SU-DHL-6 (cell line): ENCODE data around the gene OAS1.

Experiments
- H2AFZ ChIP-seq: fragments of 200-600 bp; sonication (generic); 2 replicates; pipeline ENCODE4 v1.6.1; 2014; ENCODE audit warnings: low read depth, mild to moderate bottlenecking, moderate library complexity, mixed read lengths, antibody characterized with exemption, low read length; ENCODE audit not compliant: severe bottlenecking
- H3F3A ChIP-seq: fragments of 200-600 bp; shearing (Covaris generic); 2 replicates; pipeline ENCODE4 v1.6.0; 2016; ENCODE audit warnings: antibody characterized with exemption, mild to moderate bottlenecking; ENCODE audit not compliant: insufficient read depth
- H3K27ac ChIP-seq: fragments of 200-600 bp; sonication (generic); 2 replicates; pipeline ENCODE4 v1.5.1; 2016; ENCODE audit warnings: low read depth, mild to moderate bottlenecking, low read length, moderate library complexity, mixed read lengths
- H3K27me3 ChIP-seq: fragments of 200-600 bp; sonication (generic), shearing (Covaris generic); 2 replicates; pipeline ENCODE4 v1.6.0; 2014; ENCODE audit warnings: mild to moderate bottlenecking, low read length
- H3K36me3 ChIP-seq: fragments of 200-600 bp; sonication (generic); 2 replicates; pipeline ENCODE4 v1.6.1; 2014; ENCODE audit warnings: mild to moderate bottlenecking, low read length, mixed read lengths
- H3K4me2 ChIP-seq: fragments of 300-600, 200-600 bp; shearing (Covaris generic), sonication (generic); 2 replicates; pipeline ENCODE4 v1.6.0; 2014; ENCODE audit warnings: low read length, low read depth, mild to moderate bottlenecking; ENCODE audit not compliant: poor library complexity, severe bottlenecking
- H3K4me3 ChIP-seq: fragments of 200-600 bp; sonication (generic); 2 replicates; pipeline ENCODE4 v1.5.1; 2014; ENCODE audit warnings: antibody characterized with exemption, low read length, mild to moderate bottlenecking, mixed read lengths; ENCODE audit not compliant: insufficient read depth, poor library complexity, severe bottlenecking
- H3K79me2 ChIP-seq: fragments of 200-600 bp; sonication (generic); 2 replicates; pipeline ENCODE4 v1.6.1; 2014; ENCODE audit warnings: mild to moderate bottlenecking, low read length, moderate library complexity; ENCODE audit not compliant: insufficient read depth
- H3K9ac ChIP-seq: fragments of 200-600 bp; sonication (generic); 2 replicates; pipeline ENCODE4 v1.7.0; 2014; ENCODE audit warnings: mild to moderate bottlenecking, low read length
- H3K9me2 ChIP-seq: fragments of 200-600 bp; sonication (generic); replicated peaks from 2 replicates; pipeline ENCODE4 v1.6.1; 2014; ENCODE audit warnings: low read length; ENCODE audit not compliant: insufficient read depth
- H3K9me3 ChIP-seq: fragments of 200-600 bp; sonication (generic); 2 replicates; pipeline ENCODE4 v1.6.1; 2014; ENCODE audit warnings: low read length, mixed read lengths; ENCODE audit not compliant: insufficient read depth
- H4K20me1 ChIP-seq: fragments of 200-600 bp; sonication (generic); 2 replicates; pipeline ENCODE4 v1.6.1; 2014; ENCODE audit warnings: low read depth, mild to moderate bottlenecking, antibody characterized with exemption, low read length, moderate library complexity, mixed read lengths
- CTCF ChIP-seq: fragments of 200-600 bp; sonication (generic); IDR thresholded peaks from one replicate; pipeline ENCODE4 v1.5.1; 2017; ENCODE audit warnings: antibody characterized with exemption, mild to moderate bottlenecking, low read length, moderate library complexity; ENCODE audit not compliant: insufficient read depth, poor library complexity, severe bottlenecking
- EZH2phosphoT487 ChIP-seq: fragments of 200-600 bp; sonication (generic), shearing (Covaris generic); conservative IDR thresholded peaks from 2 replicates; pipeline ENCODE4 v1.6.1; 2018; ENCODE audit warnings: mild to moderate bottlenecking, antibody characterized with exemption, low read length, moderate library complexity, mixed read lengths

Gene OAS1

GRCh38 chr12:112905451-112906089 is 1.2 kb upstream of the OAS1 start:
- TF ChIP-seq EZH2phosphoT487 (no peak), CTCF (no peak)
- Histone ChIP-seq H3K9ac (no peak overlapping the region), H3K27me3 (no peaks in the 10 kb centered on the region), H3K27ac (peak overlapping the region; percentile 87), H3K4me2 (no peak overlapping the region), H3K9me3 (no peaks in the 10 kb centered on the region), H3K79me2 (peaks cover 7% of the 10 kb centered on the region; the same call in 1 of the 2 replicates), H3F3A (no peaks in the 10 kb centered on the region), H3K9me2 (no peaks in the 10 kb centered on the region), H4K20me1 (no peaks in the 10 kb centered on the region), H3K36me3 (no peaks in the 10 kb centered on the region), H2AFZ (no peak overlapping the region), H3K4me3 (no peak overlapping the region)

GRCh38 chr12:112907415-112908157 is 824 bp downstream of the OAS1 start:
- H3K9me2 ChIP-seq: no peaks in the 10 kb centered on the region
- no peaks in the 10 kb centered on the region for H3F3A ChIP-seq
- H3K9ac ChIP-seq: peak overlapping the region; percentile 51
- peaks cover 2% of the 10 kb centered on the region; the same call in 1 of the 2 replicates for H3K9me3 ChIP-seq
- H3K36me3 ChIP-seq: 0 out of 2 replicates have a peak, but pooled peaks cover 4% of the 10 kb centered on the region
- H4K20me1 ChIP-seq: no peaks in the 10 kb centered on the region
- H3K27ac ChIP-seq: peak overlapping the region; percentile 87
- peak overlapping the region; percentile 51 for H3K4me3 ChIP-seq
- no peak overlapping the region for H2AFZ ChIP-seq
- peak overlapping the region; percentile 65 for H3K4me2 ChIP-seq
- TF ChIP-seq CTCF: no peak
- TF ChIP-seq EZH2phosphoT487: no peak
- peaks cover 7% of the 10 kb centered on the region; the same call in 1 of the 2 replicates for H3K79me2 ChIP-seq
- no peaks in the 10 kb centered on the region for H3K27me3 ChIP-seq

DNA sequence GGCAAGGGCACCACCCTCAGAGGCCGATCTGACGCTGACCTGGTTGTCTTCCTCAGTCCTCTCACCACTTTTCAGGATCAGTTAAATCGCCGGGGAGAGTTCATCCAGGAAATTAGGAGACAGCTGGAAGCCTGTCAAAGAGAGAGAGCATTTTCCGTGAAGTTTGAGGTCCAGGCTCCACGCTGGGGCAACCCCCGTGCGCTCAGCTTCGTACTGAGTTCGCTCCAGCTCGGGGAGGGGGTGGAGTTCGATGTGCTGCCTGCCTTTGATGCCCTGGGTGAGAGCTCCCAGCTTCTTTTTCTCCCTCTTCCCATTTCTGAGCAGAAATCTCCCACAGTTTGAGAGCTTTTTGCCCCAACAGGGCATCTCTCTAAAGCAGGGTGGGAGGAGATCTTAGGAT is 1.8 kb downstream of the OAS1 start:
- no peak overlapping the region for H3K9ac ChIP-seq
- no peaks in the 10 kb centered on the region for H4K20me1 ChIP-seq
- peak overlapping the region; percentile 65 for H3K4me2 ChIP-seq
- peaks cover 7% of the 10 kb centered on the region; the same call in 1 of the 2 replicates for H3K79me2 ChIP-seq
- no peak overlapping the region for H2AFZ ChIP-seq
- H3K9me3 ChIP-seq: peaks cover 12% of the 10 kb centered on the region; the same call in 1 of the 2 replicates
- peaks cover 14% of the 10 kb centered on the region for H3K36me3 ChIP-seq
- no peak overlapping the region for H3K4me3 ChIP-seq
- no peaks in the 10 kb centered on the region for H3F3A ChIP-seq
- TF ChIP-seq EZH2phosphoT487: no peak
- no peak for TF ChIP-seq CTCF
- no peak overlapping the region for H3K27ac ChIP-seq
- H3K9me2 ChIP-seq: no peaks in the 10 kb centered on the region
- H3K27me3 ChIP-seq: no peaks in the 10 kb centered on the region
